Activated naive CD4-positive, alpha-beta T cell treated with anti-CD3 and anti-CD28 coated beads, Interleukin-2, amount 50 U/mL, for 16 hours (primary cell): ENCODE measurements around the gene ILF2.
"Not testable (repeated sequence)": the region's sequence is repeated elsewhere in the genome, so short reads cannot be mapped to it uniquely, and the experiment has no call there.

Experiments used
- DNase-seq: peaks from one replicate; pipeline ENCODE4 v3.0.0-alpha.2; 2020

The ILF2 gene

GRCh38 chr1:153670859-153671627, at the start of gene ILF2:
Gene ILF2, minus strand, starts transcription at chr1:153670993. Its CDS starts 71 bp downstream, at chr1:153670922.
- peak; percentile 96 for DNase-seq

GRCh38 chr1:153717330-153717729, 46.5 kb upstream of the ILF2 start:
- no peak for DNase-seq

- DNase-seq, result not testable (repeated sequence)
These were observed 45.4 kb upstream of the ILF2 start for GRCh38 chr1:153716211-153716610.

- DNase-seq, result no peak
These were observed 40.2 kb upstream of the ILF2 start for GRCh38 chr1:153711026-153711425.

GRCh38 chr1:153705484-153705883, 34.7 kb upstream of the ILF2 start:
- no peak for DNase-seq

GRCh38 chr1:153699768-153700167, 29.0 kb upstream of the ILF2 start:
- DNase-seq, result no peak

GRCh38 chr1:153698923-153699714, 28.3 kb upstream of the ILF2 start:
- no peak for DNase-seq

- DNase-seq, result no peak
These were observed 27.5 kb upstream of the ILF2 start for GRCh38 chr1:153698020-153698922.

GRCh38 chr1:153697191-153698019, 26.6 kb upstream of the ILF2 start:
- no peak for DNase-seq

- no peak for DNase-seq
These were observed 25.9 kb upstream of the ILF2 start for GRCh38 chr1:153696741-153697140.

GRCh38 chr1:153693466-153693865, 22.7 kb upstream of the ILF2 start:
- DNase-seq, result no peak

GRCh38 chr1:153688736-153689328, 18.0 kb upstream of the ILF2 start:
- DNase-seq, result no peak

GRCh38 chr1:153688276-153688675, 17.5 kb upstream of the ILF2 start:
- no peak for DNase-seq

- no peak for DNase-seq
These were observed 16.7 kb upstream of the ILF2 start for GRCh38 chr1:153687346-153688125.

GRCh38 chr1:153685544-153686340, 14.9 kb upstream of the ILF2 start:
- DNase-seq, result no peak

- no peak for DNase-seq
These were observed 14.1 kb upstream of the ILF2 start for GRCh38 chr1:153684892-153685291.

- DNase-seq, result no peak
These were observed 13.1 kb upstream of the ILF2 start for GRCh38 chr1:153683854-153684253.

- no peak for DNase-seq
These were observed 11.9 kb upstream of the ILF2 start for GRCh38 chr1:153682730-153683129.

- no peak for DNase-seq
These were observed 9.3 kb upstream of the ILF2 start for GRCh38 chr1:153680120-153680403.
